Measurements from ENCODE around the gene MYMX. TPM values are rescaled to one million over a fixed set of nuclear protein-coding genes. Genes with fewer than 3 reads are reported as not detected.
"Not testable (repeated sequence)": the region's sequence is repeated elsewhere in the genome, so short reads cannot be mapped to it uniquely, and the experiment has no call there.

Gene MYMX
- total RNA-seq, 6 donors from 2014 or later = 0.46 TPM; not detected in 5

DNA sequence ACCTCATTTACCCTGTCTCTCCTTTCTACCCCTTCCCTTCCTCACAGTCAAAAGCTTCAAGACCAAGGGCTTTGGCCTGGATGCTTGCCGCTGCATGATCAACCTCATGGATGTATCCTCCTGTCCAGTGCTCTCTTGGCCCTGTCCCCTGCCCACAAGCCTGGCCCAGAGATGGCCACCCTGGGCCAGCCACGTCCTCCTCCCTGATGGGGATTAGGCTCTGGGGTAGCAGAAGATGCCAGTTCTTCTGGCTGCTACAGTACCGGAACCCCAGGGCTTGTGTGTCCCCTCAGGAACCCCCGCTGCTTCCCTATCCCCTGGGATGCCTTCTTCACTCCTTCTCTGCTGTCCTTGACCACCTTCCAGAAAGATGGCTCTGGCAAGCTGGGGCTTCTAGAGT, 35.8 kb upstream of the MYMX start:
- no peak overlapping the region for H3K27ac ChIP-seq
- no peak for ATAC-seq (ENCODE audit: low FRiP score in 2 of 2)
- no peak for DNase-seq
- 80 to 100% methylated on average over 3 to 4 of the region's 4 CpGs for WGBS, 2 donors
- H3K27me3 ChIP-seq = no peaks in the 10 kb centered on the region
- H3K4me1 ChIP-seq = peaks cover 0 to 4% (median under 1%) of the 10 kb centered on the region in 4 donors
- H3K9me3 ChIP-seq = no peaks in the 10 kb centered on the region
- no peaks in the 10 kb centered on the region for H3K36me3 ChIP-seq
- TF ChIP-seq EP300 (IDR thresholded peaks at IDR 0.05) (no peak), POLR2AphosphoS5 (IDR thresholded peaks at IDR 0.05) (no peak), CTCF (IDR thresholded peaks at IDR 0.05) (no peak), POLR2A (IDR thresholded peaks at IDR 0.05) (no peak)
- H3K4me3 ChIP-seq = no peak overlapping the region

- not testable (repeated sequence) for H3K36me3 ChIP-seq; H3K27me3 ChIP-seq; H3K9me3 ChIP-seq; H3K4me3 ChIP-seq; H3K27ac ChIP-seq; DNase-seq; H3K4me1 ChIP-seq; ATAC-seq (ENCODE audit: low FRiP score in 2 of 2)
These were observed 34.9 kb upstream of the MYMX start for GRCh38 chr6:44181784-44182183.

DNA sequence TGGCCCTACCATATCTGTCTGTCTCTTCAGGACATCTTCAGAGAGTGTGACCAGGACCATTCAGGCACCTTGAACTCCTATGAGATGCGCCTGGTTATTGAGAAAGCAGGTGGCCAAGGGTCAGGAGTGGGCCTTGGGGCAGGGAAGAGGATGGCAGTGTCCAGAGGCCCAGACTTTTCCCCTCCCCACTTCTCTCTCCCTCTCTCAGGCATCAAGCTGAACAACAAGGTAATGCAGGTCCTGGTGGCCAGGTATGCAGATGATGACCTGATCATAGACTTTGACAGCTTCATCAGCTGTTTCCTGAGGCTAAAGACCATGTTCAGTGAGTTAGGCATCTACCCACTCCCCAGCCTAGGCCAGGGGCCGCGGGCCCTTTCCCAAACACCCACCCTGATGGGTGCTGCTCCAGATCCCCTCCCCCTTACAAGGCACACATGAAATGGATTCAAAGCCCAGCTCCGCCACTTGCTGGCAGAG, 33.8 kb upstream of the MYMX start:
- Histone ChIP-seq H3K36me3 (no peaks in the 10 kb centered on the region), H3K27ac (no peak overlapping the region), H3K4me1 (peaks cover 0 to 5% (median 2%) of the 10 kb centered on the region in 4 donors), H3K4me3 (no peak overlapping the region), H3K9me3 (no peaks in the 10 kb centered on the region), H3K27me3 (no peaks in the 10 kb centered on the region)
- TF ChIP-seq POLR2A (IDR thresholded peaks at IDR 0.05) (no peak), POLR2AphosphoS5 (IDR thresholded peaks at IDR 0.05) (no peak), EP300 (IDR thresholded peaks at IDR 0.05) (no peak), CTCF (IDR thresholded peaks at IDR 0.05) (no peak)
- no peak for ATAC-seq (ENCODE audit: low FRiP score in 2 of 2)
- DNase-seq = no peak
- 91 to 95% methylated on average over 4 of the region's 4 CpGs for WGBS, 2 donors

- no peak for DNase-seq
- TF ChIP-seq POLR2AphosphoS5 (IDR thresholded peaks at IDR 0.05) (no peak), POLR2A (IDR thresholded peaks at IDR 0.05) (no peak)
- Histone ChIP-seq H3K36me3 (no peaks in the 10 kb centered on the region), H3K4me1 (peaks cover 0 to 5% (median 2%) of the 10 kb centered on the region in 4 donors), H3K4me3 (no peak overlapping the region), H3K9me3 (no peaks in the 10 kb centered on the region), H3K27me3 (no peaks in the 10 kb centered on the region), H3K27ac (no peak overlapping the region)
- ATAC-seq (ENCODE audit: low FRiP score in 2 of 2) = no peak
- WGBS, 2 donors = 88 to 91% methylated on average over 4 to 9 of the region's 9 CpGs
These were observed 32.9 kb upstream of the MYMX start for GRCh38 chr6:44183783-44184182.

DNA sequence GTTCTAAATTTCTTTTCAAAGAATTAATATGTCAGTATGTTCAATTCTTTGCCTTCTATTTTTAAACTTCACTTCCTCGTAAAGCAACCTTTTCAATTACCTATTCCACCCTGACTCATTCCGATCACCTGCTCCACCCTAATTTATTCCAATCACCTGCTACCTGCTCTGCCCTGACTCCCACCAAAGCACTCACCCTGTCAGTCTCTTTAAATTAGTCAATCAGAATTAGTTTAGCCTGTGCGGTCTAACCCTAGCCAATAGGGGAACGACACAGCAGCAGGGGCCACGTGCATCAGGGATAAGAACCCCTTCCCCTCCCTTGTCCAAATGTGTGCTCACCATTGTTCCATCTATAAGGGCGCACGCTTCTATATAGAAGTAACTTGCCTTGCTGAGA, 31.4 kb upstream of the MYMX start:
- WGBS, 2 donors = 83 to 84% methylated on average over 7 of the region's 7 CpGs
- H3K27ac ChIP-seq; H3K27me3 ChIP-seq; H3K9me3 ChIP-seq; DNase-seq; ATAC-seq (ENCODE audit: low FRiP score in 2 of 2); H3K4me1 ChIP-seq; H3K36me3 ChIP-seq; H3K4me3 ChIP-seq: not testable (repeated sequence)

- TF ChIP-seq CTCF (IDR thresholded peaks at IDR 0.05) (no peak), POLR2AphosphoS5 (IDR thresholded peaks at IDR 0.05) (no peak), EP300 (IDR thresholded peaks at IDR 0.05) (no peak), POLR2A (IDR thresholded peaks at IDR 0.05) (no peak)
- ATAC-seq (ENCODE audit: low FRiP score in 2 of 2) (no peak), DNase-seq (no peak)
- WGBS, 2 donors = 40 to 46% methylated on average over 9 of the region's 9 CpGs
- H3K36me3 ChIP-seq = no peaks in the 10 kb centered on the region
- H3K4me1 ChIP-seq = peaks cover 0 to 5% (median 2%) of the 10 kb centered on the region in 4 donors
- H3K27me3 ChIP-seq = no peaks in the 10 kb centered on the region
- no peak overlapping the region for H3K4me3 ChIP-seq
- H3K9me3 ChIP-seq = no peaks in the 10 kb centered on the region
- H3K27ac ChIP-seq = peak overlapping the region in 2 of 4 donors; percentile 18 to 61
These were observed 30.6 kb upstream of the MYMX start for GRCh38 chr6:44185953-44186634.
